Chondrocyte (in vitro differentiated cells): ENCODE results near the gene IGSF21. TPM values are rescaled to one million over a fixed set of nuclear protein-coding genes. Genes with fewer than 3 reads are reported as not detected.

Source experiments
- DNase-seq: peaks from one replicate; pipeline ENCODE4 v3.0.0; 2021; ENCODE audit warnings: mixed read lengths, low spot score
- H3K27ac Mint-ChIP-seq: one replicate; pipeline ENCODE4 v1.8.0; 2021; ENCODE audit warnings: mild to moderate bottlenecking, moderate library complexity, mixed read lengths; ENCODE audit not compliant: unreplicated experiment
- H3K27me3 Mint-ChIP-seq: 2 replicates; pipeline ENCODE4 v1.8.0; 2021; ENCODE audit warnings: low read depth, mixed read lengths
- H3K36me3 Mint-ChIP-seq: 2 replicates; pipeline ENCODE4 v1.8.0; 2021; ENCODE audit warnings: low read depth, mixed read lengths
- H3K4me1 Mint-ChIP-seq: 2 replicates; pipeline ENCODE4 v1.8.0; 2021; ENCODE audit warnings: low read depth, mild to moderate bottlenecking, mixed read lengths
- H3K4me3 Mint-ChIP-seq: one replicate; pipeline ENCODE4 v1.8.0; 2021; ENCODE audit warnings: mild to moderate bottlenecking, moderate library complexity, mixed read lengths; ENCODE audit not compliant: unreplicated experiment
- H3K9me3 Mint-ChIP-seq: 2 replicates; pipeline ENCODE4 v1.8.0; 2021; ENCODE audit warnings: low read depth, mixed read lengths
- total RNA-seq: library from RNA; stranded (reverse); gene quantifications from 3 replicates; pipeline ENCODE4 v1.2.1, GENCODE V29; 2021
- TF ChIP-seq, protein P1 (sequence below): fragments of 200-600 bp; sonication (generic); IDR thresholded peaks from 2 replicates; pipeline ENCODE4 v1.5.0; 2021; ENCODE audit warnings: antibody characterized with exemption, mild to moderate bottlenecking, moderate library complexity

IGSF21 gene
- total RNA-seq, 1 donor from 2014 or later = not detected

DNA sequence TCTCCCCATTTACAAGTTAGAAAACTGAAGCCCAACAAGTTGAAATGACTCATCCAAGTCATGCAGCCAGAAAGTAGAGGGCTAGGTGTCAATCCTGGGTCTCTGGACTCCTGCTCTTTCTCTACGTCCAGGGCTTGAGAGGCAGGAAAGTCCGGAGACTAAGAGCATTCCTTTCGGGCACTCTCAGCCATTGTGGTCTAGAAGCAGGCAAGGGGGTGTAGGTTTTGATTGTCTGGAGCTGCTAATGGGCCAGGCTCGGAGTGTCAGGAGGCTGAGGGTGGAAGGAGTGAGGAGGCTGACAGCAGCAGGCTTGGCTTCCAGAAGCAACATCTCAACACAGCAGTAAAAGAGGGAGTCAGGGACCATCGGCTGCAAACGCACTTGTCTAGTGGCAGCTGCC, 265.6 kb downstream of the IGSF21 start:
- TF ChIP-seq, protein P1, sequence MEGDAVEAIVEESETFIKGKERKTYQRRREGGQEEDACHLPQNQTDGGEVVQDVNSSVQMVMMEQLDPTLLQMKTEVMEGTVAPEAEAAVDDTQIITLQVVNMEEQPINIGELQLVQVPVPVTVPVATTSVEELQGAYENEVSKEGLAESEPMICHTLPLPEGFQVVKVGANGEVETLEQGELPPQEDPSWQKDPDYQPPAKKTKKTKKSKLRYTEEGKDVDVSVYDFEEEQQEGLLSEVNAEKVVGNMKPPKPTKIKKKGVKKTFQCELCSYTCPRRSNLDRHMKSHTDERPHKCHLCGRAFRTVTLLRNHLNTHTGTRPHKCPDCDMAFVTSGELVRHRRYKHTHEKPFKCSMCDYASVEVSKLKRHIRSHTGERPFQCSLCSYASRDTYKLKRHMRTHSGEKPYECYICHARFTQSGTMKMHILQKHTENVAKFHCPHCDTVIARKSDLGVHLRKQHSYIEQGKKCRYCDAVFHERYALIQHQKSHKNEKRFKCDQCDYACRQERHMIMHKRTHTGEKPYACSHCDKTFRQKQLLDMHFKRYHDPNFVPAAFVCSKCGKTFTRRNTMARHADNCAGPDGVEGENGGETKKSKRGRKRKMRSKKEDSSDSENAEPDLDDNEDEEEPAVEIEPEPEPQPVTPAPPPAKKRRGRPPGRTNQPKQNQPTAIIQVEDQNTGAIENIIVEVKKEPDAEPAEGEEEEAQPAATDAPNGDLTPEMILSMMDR = no peak
- Mint-ChIP-seq H3K36me3 (no peaks in the 10 kb centered on the region), H3K4me1 (no peaks in the 10 kb centered on the region), H3K27ac (no peak overlapping the region), H3K9me3 (peaks cover 40% of the 10 kb centered on the region), H3K27me3 (no peaks in the 10 kb centered on the region), H3K4me3 (no peak overlapping the region)
- no peak for DNase-seq

DNA sequence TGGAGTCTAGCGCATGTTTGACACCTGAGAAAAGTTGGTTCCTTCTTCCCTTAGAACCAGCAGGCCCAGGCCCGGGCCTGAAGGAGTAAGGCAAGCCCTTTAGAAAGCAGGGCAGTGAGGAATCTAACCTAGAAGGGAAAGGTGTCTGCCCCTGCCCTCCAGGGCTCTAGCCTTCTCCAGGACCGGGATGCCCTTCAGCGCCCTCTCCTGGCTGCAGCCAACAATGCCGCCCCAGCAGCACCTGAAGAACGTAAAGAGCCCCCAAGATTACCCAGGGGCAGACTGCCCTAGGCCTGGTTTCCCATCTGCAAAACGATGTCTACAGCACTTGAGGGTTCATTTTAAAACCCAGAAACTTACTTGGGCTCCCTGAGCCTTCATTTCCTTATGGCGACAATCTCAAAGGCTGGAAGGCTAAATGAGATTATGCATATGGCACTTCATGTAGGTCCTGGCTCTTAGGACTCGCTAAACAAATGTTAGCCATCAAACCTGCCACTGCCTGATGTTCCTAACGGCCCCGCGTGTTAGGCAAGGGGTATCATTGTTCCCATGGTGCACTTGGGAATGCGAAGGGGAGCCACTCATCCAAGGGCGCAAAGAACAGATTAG, 266.4 kb downstream of the IGSF21 start:
- Mint-ChIP-seq H3K36me3 (no peaks in the 10 kb centered on the region), H3K9me3 (peaks cover 41% of the 10 kb centered on the region), H3K4me1 (no peaks in the 10 kb centered on the region), H3K27me3 (no peaks in the 10 kb centered on the region), H3K27ac (no peak overlapping the region), H3K4me3 (no peak overlapping the region)
- DNase-seq = no peak
- TF ChIP-seq, protein P1 = peak; percentile 20

DNA sequence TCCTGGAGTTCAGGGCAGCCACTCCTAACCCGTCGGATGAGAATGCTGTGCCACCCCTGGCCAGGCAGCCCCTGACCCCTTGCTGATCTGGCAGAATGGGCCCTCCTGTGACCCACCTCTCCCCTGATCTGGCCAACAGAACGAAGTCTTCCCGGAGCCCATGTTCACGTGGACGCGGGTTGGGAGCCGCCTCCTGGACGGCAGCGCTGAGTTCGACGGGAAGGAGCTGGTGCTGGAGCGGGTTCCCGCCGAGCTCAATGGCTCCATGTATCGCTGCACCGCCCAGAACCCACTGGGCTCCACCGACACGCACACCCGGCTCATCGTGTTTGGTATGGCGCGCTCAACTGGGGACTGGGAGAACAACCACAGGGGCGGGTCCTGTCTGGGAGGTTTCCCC, 269.1 kb downstream of the IGSF21 start:
- Mint-ChIP-seq H3K4me3 (no peak overlapping the region), H3K27me3 (peaks cover 2% of the 10 kb centered on the region), H3K27ac (no peak overlapping the region), H3K4me1 (no peaks in the 10 kb centered on the region), H3K9me3 (peaks cover 46% of the 10 kb centered on the region), H3K36me3 (no peaks in the 10 kb centered on the region)
- DNase-seq = no peak
- TF ChIP-seq, protein P1 = no peak

DNA sequence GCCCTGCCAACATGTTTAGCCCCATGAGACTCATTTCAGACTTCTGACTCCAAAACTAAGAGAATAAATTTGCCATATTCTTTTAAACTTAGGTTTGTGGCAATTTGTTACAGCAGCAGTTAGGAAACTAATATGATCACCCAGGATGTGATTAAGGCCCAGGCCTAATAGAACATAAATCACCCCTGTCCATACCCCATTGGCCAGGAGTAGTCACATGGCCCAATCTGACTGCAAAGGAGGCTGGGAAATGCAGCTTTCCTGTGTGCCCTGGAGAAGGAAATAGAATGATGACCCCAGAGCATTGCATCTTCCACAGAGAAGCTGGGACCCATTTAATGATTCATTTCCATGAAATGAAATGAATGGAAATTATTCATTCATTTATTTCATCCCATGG, 272.7 kb downstream of the IGSF21 start:
- TF ChIP-seq, protein P1 = no peak
- Mint-ChIP-seq H3K27me3 (peaks cover 10% of the 10 kb centered on the region), H3K4me3 (no peak overlapping the region), H3K4me1 (no peaks in the 10 kb centered on the region), H3K9me3 (peaks cover 27% of the 10 kb centered on the region), H3K27ac (no peak overlapping the region), H3K36me3 (no peaks in the 10 kb centered on the region)
- DNase-seq = no peak

DNA sequence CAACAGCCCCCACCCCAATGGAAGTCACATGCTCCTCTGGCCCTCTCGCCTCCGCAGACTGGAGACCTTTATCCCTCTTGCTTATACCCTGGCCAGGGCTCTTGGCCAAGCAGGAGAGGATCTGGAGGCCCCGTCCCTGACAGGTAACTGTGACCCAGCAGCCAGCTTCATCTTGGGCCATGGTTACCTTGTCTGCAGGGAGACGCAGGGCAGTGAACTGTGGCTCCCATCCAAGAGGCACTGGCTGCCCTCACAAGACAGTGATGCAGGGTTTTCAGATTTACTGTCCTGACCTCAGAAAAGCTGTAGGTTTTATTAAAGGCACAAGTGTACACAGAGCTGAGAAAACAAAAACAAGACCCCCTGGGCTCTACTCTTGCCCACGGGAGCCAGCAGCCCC, 276.5 kb downstream of the IGSF21 start:
- peaks cover 18% of the 10 kb centered on the region for H3K9me3 Mint-ChIP-seq
- no peaks in the 10 kb centered on the region for H3K4me1 Mint-ChIP-seq
- no peak overlapping the region for H3K4me3 Mint-ChIP-seq
- H3K27ac Mint-ChIP-seq = no peak overlapping the region
- DNase-seq = no peak
- TF ChIP-seq, protein P1 = no peak
- H3K27me3 Mint-ChIP-seq = peaks cover 23% of the 10 kb centered on the region
- H3K36me3 Mint-ChIP-seq = no peaks in the 10 kb centered on the region
